Measurements from ENCODE around the gene ARHGAP10. TPM values are rescaled to one million over a fixed set of nuclear protein-coding genes. Genes with fewer than 3 reads are reported as not detected.

ARHGAP10 gene, protein sequence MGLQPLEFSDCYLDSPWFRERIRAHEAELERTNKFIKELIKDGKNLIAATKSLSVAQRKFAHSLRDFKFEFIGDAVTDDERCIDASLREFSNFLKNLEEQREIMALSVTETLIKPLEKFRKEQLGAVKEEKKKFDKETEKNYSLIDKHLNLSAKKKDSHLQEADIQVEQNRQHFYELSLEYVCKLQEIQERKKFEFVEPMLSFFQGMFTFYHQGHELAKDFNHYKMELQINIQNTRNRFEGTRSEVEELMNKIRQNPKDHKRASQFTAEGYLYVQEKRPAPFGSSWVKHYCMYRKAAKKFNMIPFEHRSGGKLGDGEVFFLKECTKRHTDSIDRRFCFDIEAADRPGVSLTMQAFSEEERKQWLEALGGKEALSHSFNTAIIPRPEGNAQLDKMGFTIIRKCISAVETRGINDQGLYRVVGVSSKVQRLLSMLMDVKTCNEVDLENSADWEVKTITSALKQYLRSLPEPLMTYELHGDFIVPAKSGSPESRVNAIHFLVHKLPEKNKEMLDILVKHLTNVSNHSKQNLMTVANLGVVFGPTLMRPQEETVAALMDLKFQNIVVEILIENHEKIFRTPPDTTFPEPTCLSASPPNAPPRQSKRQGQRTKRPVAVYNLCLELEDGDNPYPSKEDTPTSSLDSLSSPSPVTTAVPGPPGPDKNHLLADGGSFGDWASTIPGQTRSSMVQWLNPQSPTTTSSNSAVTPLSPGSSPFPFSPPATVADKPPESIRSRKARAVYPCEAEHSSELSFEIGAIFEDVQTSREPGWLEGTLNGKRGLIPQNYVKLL
- total RNA-seq, result 14.1 TPM
- 1 to 10 TPM; 2.9 to 5.6 (median 4.4) TPM for polyA plus RNA-seq

DNA sequence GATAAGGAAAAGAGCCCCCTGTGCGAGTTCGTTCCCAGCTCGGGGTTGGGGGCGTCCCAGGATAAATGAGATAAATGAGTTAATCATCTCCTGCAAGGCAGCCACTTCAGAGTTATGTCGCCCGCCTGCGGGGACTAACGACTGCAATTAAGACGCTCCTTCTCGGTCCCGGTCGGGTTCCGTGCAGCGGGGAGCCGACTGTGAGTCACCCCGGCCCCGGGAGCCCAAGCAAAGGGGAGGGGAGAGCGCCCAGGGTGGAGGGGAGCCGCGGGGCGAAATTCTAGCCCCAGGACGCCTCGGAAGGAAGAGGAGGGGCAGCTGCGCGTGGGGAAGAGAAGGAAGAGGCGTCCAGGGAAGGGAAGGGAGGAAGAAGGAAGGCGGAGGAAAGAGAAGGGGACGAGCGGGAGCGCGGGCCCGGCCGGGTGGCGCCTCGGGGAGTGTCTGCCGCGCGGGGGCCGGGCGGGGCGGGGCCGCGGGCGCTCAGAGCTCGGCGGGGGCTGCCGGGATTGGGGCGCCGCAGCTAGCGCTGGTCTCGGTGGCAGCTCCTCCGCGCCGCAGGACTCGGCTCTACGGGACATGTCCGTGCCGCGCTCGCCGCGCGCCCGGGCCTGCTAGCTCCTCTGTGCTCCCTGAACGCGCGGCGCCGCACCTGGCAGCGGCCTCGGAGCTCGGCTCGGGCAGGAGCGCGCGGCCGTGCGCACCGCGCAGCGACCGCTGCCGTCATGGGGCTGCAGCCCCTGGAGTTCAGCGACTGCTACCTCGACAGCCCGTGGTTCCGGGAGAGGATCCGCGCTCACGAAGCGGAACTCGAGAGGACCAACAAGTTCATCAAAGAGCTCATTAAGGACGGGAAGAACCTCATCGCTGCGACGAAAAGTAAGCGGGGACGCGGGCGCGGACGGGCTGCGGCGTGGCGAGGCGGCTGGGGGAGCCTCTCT is at the start of gene ARHGAP10:
ARHGAP10 (plus strand) TSS at position 509 of the 938 bp plus-strand sequence; CDS start at position 723, 214 bp downstream.
- ATAC-seq (ENCODE audit: low read depth in 2 of 2) (peak; percentile 62 to 65), DNase-seq (peak; percentile 56 to 68 (median 62))
- Histone ChIP-seq H3K4me3 (ENCODE audit: low read depth, low read length) (peak within 1 kb of the TSS; percentile 92), H3K9me3 (ENCODE audit: control insufficient read depth in 2 of 2, low read length in 2 of 2) (no peaks in the 10 kb centered on the region), H3K27ac (ENCODE audit: insufficient read depth, low read length, poor library complexity, severe bottlenecking) (peak within 1 kb of the TSS; percentile 72), H3K27me3 (ENCODE audit: control insufficient read depth, insufficient read depth, low read length) (no peaks in the 10 kb centered on the region), H3K4me1 (ENCODE audit: control insufficient read depth, insufficient read depth, low read length, poor library complexity, severe bottlenecking) (peaks cover 48% of the 10 kb centered on the region), H3K36me3 (ENCODE audit: control insufficient read depth, insufficient read depth, low read length) (no peaks in the 10 kb centered on the region)
- Mint-ChIP-seq H3K4me3 (peak within 1 kb of the TSS; percentile 93 to 99 (median 96)), H3K9me3 (peaks cover 0 to 1% (median 0%) of the 10 kb centered on the region in 7 donors), H3K27ac (peak within 1 kb of the TSS; percentile 90 to 95 (median 93)), H3K4me1 (peaks cover 14 to 47% (median 43%) of the 10 kb centered on the region in 4 donors), H3K27me3 (no peaks in the 10 kb centered on the region), H3K36me3 (no peaks in the 10 kb centered on the region)

DNA sequence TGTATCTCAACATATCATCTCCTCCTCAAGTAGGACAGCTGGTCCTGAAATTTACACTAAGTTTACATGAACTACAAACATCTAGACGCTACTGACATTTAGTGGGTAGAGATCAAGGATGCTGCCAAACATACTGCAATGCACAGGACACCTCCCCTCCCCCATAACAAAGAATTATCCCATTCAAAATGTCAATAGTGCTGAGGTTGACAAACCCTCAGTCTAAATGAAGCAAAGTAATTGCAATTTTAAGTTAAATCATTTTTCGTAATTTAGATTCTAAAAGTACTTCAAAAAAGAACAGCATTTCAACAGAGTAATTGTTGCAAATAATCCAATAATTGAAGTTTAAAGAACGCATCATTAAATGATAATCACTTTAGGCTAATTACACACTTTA is 49.1 kb upstream of the ARHGAP10 start:
- Histone ChIP-seq H3K4me3 (ENCODE audit: low read depth, low read length) (peak overlapping the region; percentile 98), H3K27ac (ENCODE audit: insufficient read depth, low read length, poor library complexity, severe bottlenecking) (peak overlapping the region; percentile 93), H3K27me3 (ENCODE audit: control insufficient read depth, insufficient read depth, low read length) (no peaks in the 10 kb centered on the region), H3K4me1 (ENCODE audit: control insufficient read depth, insufficient read depth, low read length, poor library complexity, severe bottlenecking) (peaks cover 19% of the 10 kb centered on the region), H3K9me3 (ENCODE audit: control insufficient read depth in 2 of 2, low read length in 2 of 2) (no peaks in the 10 kb centered on the region), H3K36me3 (ENCODE audit: control insufficient read depth, insufficient read depth, low read length) (peaks cover 13% of the 10 kb centered on the region)
- no peak for ATAC-seq (ENCODE audit: low read depth in 2 of 2)
- Mint-ChIP-seq H3K4me3 (peak overlapping the region; percentile 92 to 98 (median 97)), H3K27ac (peak overlapping the region; percentile 2 to 99 (median 98)), H3K27me3 (peaks cover 21% of the 10 kb centered on the region), H3K36me3 (peaks cover 11% of the 10 kb centered on the region), H3K4me1 (peaks cover 20 to 38% (median 30%) of the 10 kb centered on the region in 4 donors), H3K9me3 (no peaks in the 10 kb centered on the region)
- no peak for DNase-seq

DNA sequence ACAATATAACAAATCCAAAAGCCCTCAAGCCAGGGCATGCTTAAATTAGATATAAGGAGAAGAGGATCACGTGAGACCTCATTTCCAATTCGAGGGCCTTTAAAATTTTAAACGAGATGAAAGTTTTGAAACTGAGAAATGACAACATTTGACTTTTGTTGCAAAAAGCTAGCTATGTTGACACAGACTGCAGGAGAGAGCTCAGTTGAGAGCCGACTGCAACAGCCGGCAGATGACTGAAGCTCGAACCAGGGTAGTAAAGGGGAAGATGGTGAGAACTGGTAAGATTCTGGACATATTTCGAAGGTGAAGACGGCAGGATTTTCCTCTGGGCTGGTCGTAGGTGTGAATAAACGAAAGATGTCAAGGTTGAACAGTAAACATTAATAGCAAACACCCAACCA is 48.7 kb upstream of the ARHGAP10 start:
- Histone ChIP-seq H3K9me3 (ENCODE audit: control insufficient read depth in 2 of 2, low read length in 2 of 2) (no peaks in the 10 kb centered on the region), H3K4me1 (ENCODE audit: control insufficient read depth, insufficient read depth, low read length, poor library complexity, severe bottlenecking) (peaks cover 19% of the 10 kb centered on the region), H3K27me3 (ENCODE audit: control insufficient read depth, insufficient read depth, low read length) (no peaks in the 10 kb centered on the region), H3K36me3 (ENCODE audit: control insufficient read depth, insufficient read depth, low read length) (peaks cover 11% of the 10 kb centered on the region), H3K4me3 (ENCODE audit: low read depth, low read length) (peak overlapping the region; percentile 98), H3K27ac (ENCODE audit: insufficient read depth, low read length, poor library complexity, severe bottlenecking) (peak overlapping the region; percentile 93)
- peaks cover 21% of the 10 kb centered on the region for H3K27me3 Mint-ChIP-seq
- H3K9me3 Mint-ChIP-seq, result no peaks in the 10 kb centered on the region
- H3K4me1 Mint-ChIP-seq, result peaks cover 20 to 38% (median 30%) of the 10 kb centered on the region in 4 donors
- H3K36me3 Mint-ChIP-seq, result peaks cover 7% of the 10 kb centered on the region
- peak overlapping the region; percentile 97 to 99 (median 98) for H3K27ac Mint-ChIP-seq
- ATAC-seq (ENCODE audit: low read depth in 2 of 2) (no peak), DNase-seq (peak in 2 of 3 donors; percentile 10 to 50)
- peak overlapping the region; percentile 92 to 98 (median 97) for H3K4me3 Mint-ChIP-seq

GRCh38 chr4:147683717-147684700 is 47.9 kb upstream of the ARHGAP10 start, which contains the start of gene PRMT9:
TSS of gene PRMT9 (minus strand) at chr4:147684163. CDS start at chr4:147683987, 176 bp downstream.
- H3K27ac Mint-ChIP-seq, result peak within 1 kb of the TSS; percentile 98 to 99 (median 99)
- ATAC-seq (ENCODE audit: low read depth in 2 of 2) (peak; percentile 98), DNase-seq (peak; percentile 79 to 93 (median 88))
- H3K27me3 Mint-ChIP-seq, result peaks cover 25% of the 10 kb centered on the region
- H3K4me1 Mint-ChIP-seq, result peaks cover 20 to 37% (median 30%) of the 10 kb centered on the region in 4 donors
- H3K4me3 Mint-ChIP-seq, result peak within 1 kb of the TSS; percentile 92 to 98 (median 97)
- H3K4me1 ChIP-seq (ENCODE audit: control insufficient read depth, insufficient read depth, low read length, poor library complexity, severe bottlenecking), result peaks cover 19% of the 10 kb centered on the region
- peak within 1 kb of the TSS; percentile 98 for H3K4me3 ChIP-seq (ENCODE audit: low read depth, low read length)
- peaks cover 3% of the 10 kb centered on the region for H3K36me3 ChIP-seq (ENCODE audit: control insufficient read depth, insufficient read depth, low read length)
- H3K9me3 ChIP-seq (ENCODE audit: control insufficient read depth in 2 of 2, low read length in 2 of 2), result no peaks in the 10 kb centered on the region
- no peaks in the 10 kb centered on the region for H3K27me3 ChIP-seq (ENCODE audit: control insufficient read depth, insufficient read depth, low read length)
- peak within 1 kb of the TSS; percentile 93 for H3K27ac ChIP-seq (ENCODE audit: insufficient read depth, low read length, poor library complexity, severe bottlenecking)
- no peaks in the 10 kb centered on the region for H3K9me3 Mint-ChIP-seq
- peaks cover 5% of the 10 kb centered on the region for H3K36me3 Mint-ChIP-seq

DNA sequence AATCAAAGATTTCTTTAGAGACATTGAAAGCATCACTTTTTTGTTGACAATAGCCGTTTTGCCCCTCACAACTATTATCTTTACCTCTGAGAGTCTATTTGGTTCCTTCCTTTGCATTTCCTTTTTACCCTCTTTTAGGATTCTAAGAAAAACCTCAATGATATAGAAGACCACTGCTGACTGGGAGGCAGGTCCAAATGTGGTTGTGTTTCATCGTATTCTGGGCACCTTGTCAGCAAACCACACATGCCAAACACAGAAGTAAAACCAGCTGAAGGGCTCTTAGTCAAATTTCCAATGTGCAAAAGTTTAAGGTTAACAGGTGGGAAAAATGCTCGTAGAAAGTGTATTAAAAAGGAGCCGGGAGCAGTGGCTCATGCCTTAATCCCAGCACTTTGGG is 42.8 kb upstream of the ARHGAP10 start:
- H3K4me3 Mint-ChIP-seq, result no peak overlapping the region
- H3K4me1 ChIP-seq (ENCODE audit: control insufficient read depth, insufficient read depth, low read length, poor library complexity, severe bottlenecking), result peaks cover 8% of the 10 kb centered on the region
- H3K27ac Mint-ChIP-seq, result no peak overlapping the region
- H3K9me3 Mint-ChIP-seq, result no peaks in the 10 kb centered on the region
- no peak overlapping the region for H3K27ac ChIP-seq (ENCODE audit: insufficient read depth, low read length, poor library complexity, severe bottlenecking)
- H3K36me3 Mint-ChIP-seq, result no peaks in the 10 kb centered on the region
- H3K27me3 Mint-ChIP-seq, result peaks cover 37% of the 10 kb centered on the region
- no peaks in the 10 kb centered on the region for H3K9me3 ChIP-seq (ENCODE audit: control insufficient read depth in 2 of 2, low read length in 2 of 2)
- H3K4me1 Mint-ChIP-seq, result peaks cover 0 to 9% (median 6%) of the 10 kb centered on the region in 4 donors
- ATAC-seq (ENCODE audit: low read depth in 2 of 2), result no peak
- no peaks in the 10 kb centered on the region for H3K27me3 ChIP-seq (ENCODE audit: control insufficient read depth, insufficient read depth, low read length)
- DNase-seq, result peak in 1 of 3 donors; percentile 80
- no peak overlapping the region for H3K4me3 ChIP-seq (ENCODE audit: low read depth, low read length)
- H3K36me3 ChIP-seq (ENCODE audit: control insufficient read depth, insufficient read depth, low read length), result no peaks in the 10 kb centered on the region

DNA sequence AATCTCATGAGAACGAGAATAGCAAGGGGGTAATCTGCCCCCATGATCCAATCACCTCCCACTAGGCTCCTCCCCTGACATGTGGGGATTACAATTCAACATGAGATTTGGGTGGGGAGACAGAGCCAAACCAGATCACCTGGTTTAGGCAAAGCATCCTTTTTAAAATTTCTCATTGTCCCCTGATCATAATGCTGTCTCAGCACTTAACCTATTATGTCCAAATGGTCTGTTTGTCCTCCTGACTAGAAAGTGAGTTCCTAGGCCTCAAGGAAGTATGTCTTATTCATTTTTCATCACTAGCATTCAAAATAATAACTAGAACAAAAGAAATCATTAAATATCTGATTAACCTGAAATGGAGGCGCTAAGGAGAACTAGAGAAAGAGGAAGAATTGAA is 40.1 kb upstream of the ARHGAP10 start:
- Mint-ChIP-seq H3K4me3 (no peak overlapping the region), H3K9me3 (no peaks in the 10 kb centered on the region), H3K4me1 (no peaks in the 10 kb centered on the region), H3K27ac (no peak overlapping the region), H3K36me3 (no peaks in the 10 kb centered on the region), H3K27me3 (peaks cover 27% of the 10 kb centered on the region)
- no peaks in the 10 kb centered on the region for H3K4me1 ChIP-seq (ENCODE audit: control insufficient read depth, insufficient read depth, low read length, poor library complexity, severe bottlenecking)
- no peak for ATAC-seq (ENCODE audit: low read depth in 2 of 2)
- no peak overlapping the region for H3K4me3 ChIP-seq (ENCODE audit: low read depth, low read length)
- no peaks in the 10 kb centered on the region for H3K9me3 ChIP-seq (ENCODE audit: control insufficient read depth in 2 of 2, low read length in 2 of 2)
- H3K27me3 ChIP-seq (ENCODE audit: control insufficient read depth, insufficient read depth, low read length), result peaks cover 2% of the 10 kb centered on the region
- DNase-seq, result no peak
- H3K36me3 ChIP-seq (ENCODE audit: control insufficient read depth, insufficient read depth, low read length), result no peaks in the 10 kb centered on the region
- H3K27ac ChIP-seq (ENCODE audit: insufficient read depth, low read length, poor library complexity, severe bottlenecking), result no peak overlapping the region
